Smooth muscle cell of the umbilical artery (primary cell): Measurements from ENCODE around the gene SMIM34. TPM values are rescaled to one million over a fixed set of nuclear protein-coding genes. Genes with fewer than 3 reads are reported as not detected.

Experiments used
- total RNA-seq: library from RNA; depleted of rRNA; stranded (reverse); fragments of >200 nt; gene quantifications from 2 replicates; pipeline ENCODE4 v1.2.3, GENCODE V29; 2014

SMIM34 gene
- total RNA-seq, result 0.14 TPM in 1 of 2 replicates, not detected in the other

GRCh38 chr21:34423805-34424204, at the start of gene SMIM34:
Gene SMIM34 (minus strand): TSS chr21:34423951. CDS start chr21:34423839, 112 bp downstream.

GRCh38 chr21:34374940-34375618, 48.7 kb downstream of the SMIM34 start, which contains the start of gene SMIM11:
Gene SMIM11 (plus strand): TSS chr21:34375507. CDS start chr21:34379505, 3,998 bp downstream.

Other genes with a start within 250 kb of the SMIM34 start
- gene KCNE2, start 59.9 kb downstream of the SMIM34 start, total RNA-seq, result not detected in 2 replicates
- gene SMIM11, start 48.4 kb downstream of the SMIM34 start, total RNA-seq, result 0.89 and 1.7 TPM in 2 replicates
- 0.18 and 0.30 TPM in 2 replicates for gene KCNE1, start 88.3 kb upstream of the SMIM34 start, total RNA-seq
- 66.2 and 123 TPM in 2 replicates for gene RCAN1, start 191.2 kb upstream of the SMIM34 start, total RNA-seq
- not detected in 2 replicates for gene CLIC6, start 245.0 kb upstream of the SMIM34 start, total RNA-seq